Neutrophil (primary cell): ENCODE results near the gene TBC1D23.

Experiments
- H3K27ac ChIP-seq: fragments of 200-600 bp; sonication (generic); 2 replicates; pipeline ENCODE4 v1.5.1; 2016; ENCODE audit warnings: mild to moderate bottlenecking, moderate library complexity
- H3K27me3 ChIP-seq: fragments of 200-600 bp; sonication (generic); 2 replicates; pipeline ENCODE4 v1.6.0; 2016; ENCODE audit warnings: mild to moderate bottlenecking
- H3K36me3 ChIP-seq: fragments of 200-600 bp; sonication (generic); 2 replicates; pipeline ENCODE4 v1.5.1; 2017
- H3K4me1 ChIP-seq, 2 experiments: fragments of 200-600 bp in 1 of 2; sonication (generic) in 1 of 2; 1 replicate in 1 of 2; 2 replicates in 1 of 2; pipeline versions ENCODE4 v1.5.1 to v1.6.1; 2013 to 2016; ENCODE audit warnings: low read depth in 1 of 2, low read length in 1 of 2, mild to moderate bottlenecking in 1 of 2, moderate library complexity in 1 of 2; ENCODE audit not compliant: control insufficient read depth in 1 of 2, insufficient read depth in 1 of 2
- H3K4me3 ChIP-seq, 2 experiments: fragments of 200-600 bp in 1 of 2; sonication (generic) in 1 of 2; 1 replicate in 1 of 2; 2 replicates in 1 of 2; pipeline ENCODE4 v1.5.1; 2013 to 2016; ENCODE audit warnings: low read depth in 1 of 2, low read length in 1 of 2, mild to moderate bottlenecking in 1 of 2, moderate library complexity in 1 of 2
- H3K9me3 ChIP-seq: fragments of 200-600 bp; sonication (generic); 2 replicates; pipeline ENCODE4 v1.5.1; 2016
- TF ChIP-seq, protein P1 (sequence below): fragments of 200-600 bp; sonication (generic); IDR thresholded peaks from 2 replicates; pipeline ENCODE4 v1.5.1; 2016; ENCODE audit warnings: antibody characterized with exemption

The TBC1D23 gene

DNA sequence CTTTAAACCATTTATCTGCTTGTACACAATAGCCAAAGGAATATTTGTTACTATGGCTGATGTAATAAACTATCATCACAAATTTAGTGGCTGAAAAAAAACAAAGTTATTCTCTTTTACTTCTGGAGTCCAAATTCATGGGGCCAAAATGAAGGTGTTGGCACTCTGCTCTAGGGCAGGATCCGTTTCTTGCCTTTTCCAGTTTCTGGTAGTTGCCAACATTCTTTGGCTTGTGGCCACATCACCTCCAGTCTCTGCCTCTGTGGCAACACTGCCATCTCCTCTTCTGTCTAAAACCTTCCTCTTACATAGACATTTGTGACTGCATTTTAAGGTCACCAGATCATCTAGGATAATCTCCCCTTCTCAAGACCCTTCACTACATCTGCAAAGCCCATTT, 101.1 kb downstream of the TBC1D23 start:
- peaks cover 96% of the 10 kb centered on the region for H3K36me3 ChIP-seq
- no peak overlapping the region for H3K4me3 ChIP-seq
- no peaks in the 10 kb centered on the region for H3K27me3 ChIP-seq
- no peak overlapping the region for H3K27ac ChIP-seq
- no peaks in the 10 kb centered on the region for H3K9me3 ChIP-seq
- TF ChIP-seq, protein P1, sequence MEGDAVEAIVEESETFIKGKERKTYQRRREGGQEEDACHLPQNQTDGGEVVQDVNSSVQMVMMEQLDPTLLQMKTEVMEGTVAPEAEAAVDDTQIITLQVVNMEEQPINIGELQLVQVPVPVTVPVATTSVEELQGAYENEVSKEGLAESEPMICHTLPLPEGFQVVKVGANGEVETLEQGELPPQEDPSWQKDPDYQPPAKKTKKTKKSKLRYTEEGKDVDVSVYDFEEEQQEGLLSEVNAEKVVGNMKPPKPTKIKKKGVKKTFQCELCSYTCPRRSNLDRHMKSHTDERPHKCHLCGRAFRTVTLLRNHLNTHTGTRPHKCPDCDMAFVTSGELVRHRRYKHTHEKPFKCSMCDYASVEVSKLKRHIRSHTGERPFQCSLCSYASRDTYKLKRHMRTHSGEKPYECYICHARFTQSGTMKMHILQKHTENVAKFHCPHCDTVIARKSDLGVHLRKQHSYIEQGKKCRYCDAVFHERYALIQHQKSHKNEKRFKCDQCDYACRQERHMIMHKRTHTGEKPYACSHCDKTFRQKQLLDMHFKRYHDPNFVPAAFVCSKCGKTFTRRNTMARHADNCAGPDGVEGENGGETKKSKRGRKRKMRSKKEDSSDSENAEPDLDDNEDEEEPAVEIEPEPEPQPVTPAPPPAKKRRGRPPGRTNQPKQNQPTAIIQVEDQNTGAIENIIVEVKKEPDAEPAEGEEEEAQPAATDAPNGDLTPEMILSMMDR, result no peak
- H3K4me1 ChIP-seq, result no peaks in the 10 kb centered on the region

DNA sequence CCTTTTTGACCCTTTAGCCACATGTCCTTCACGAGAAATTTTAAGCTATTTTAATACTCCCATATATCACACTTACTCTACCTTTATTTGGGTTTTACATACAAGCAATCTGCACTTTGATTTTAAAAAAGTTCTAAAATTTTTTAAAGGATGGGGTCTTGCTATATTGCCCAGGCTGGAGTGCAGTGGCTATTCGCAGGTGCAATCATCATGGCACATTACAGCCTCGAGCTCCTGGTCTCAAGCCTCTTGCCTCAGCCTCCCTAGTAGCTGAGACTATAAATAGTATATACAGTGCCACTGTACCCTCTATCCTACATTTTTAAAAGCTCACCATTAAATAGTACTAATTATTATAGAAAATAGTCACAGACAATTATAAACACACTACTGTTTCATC, 103.6 kb downstream of the TBC1D23 start:
- Histone ChIP-seq H3K27me3 (no peaks in the 10 kb centered on the region), H3K27ac (no peak overlapping the region), H3K4me1 (no peaks in the 10 kb centered on the region), H3K9me3 (no peaks in the 10 kb centered on the region), H3K36me3 (peaks cover 90% of the 10 kb centered on the region), H3K4me3 (no peak overlapping the region)
- TF ChIP-seq, protein P1, result no peak

DNA sequence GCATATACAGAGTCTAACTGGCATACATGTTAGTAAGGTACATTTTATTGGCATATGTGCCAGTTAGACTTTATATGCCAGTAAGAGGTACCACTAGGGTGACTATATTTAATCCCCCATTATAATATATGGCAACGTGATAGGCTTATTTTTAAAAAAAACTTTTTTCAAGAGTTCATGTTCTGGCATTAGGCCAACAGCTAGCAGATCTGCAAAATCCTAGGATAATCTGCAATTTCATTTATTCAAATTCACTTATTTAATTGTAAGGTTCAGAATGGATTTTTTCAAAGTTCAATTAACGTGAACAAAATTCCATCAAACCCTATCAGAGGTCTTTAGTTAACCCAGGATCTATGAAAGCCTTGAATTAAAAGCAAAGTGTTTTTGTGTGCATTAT, 105.6 kb downstream of the TBC1D23 start:
- Histone ChIP-seq H3K36me3 (peaks cover 79% of the 10 kb centered on the region), H3K4me3 (no peak overlapping the region), H3K4me1 (no peaks in the 10 kb centered on the region), H3K27ac (no peak overlapping the region), H3K9me3 (no peaks in the 10 kb centered on the region), H3K27me3 (no peaks in the 10 kb centered on the region)
- TF ChIP-seq, protein P1, result no peak

DNA sequence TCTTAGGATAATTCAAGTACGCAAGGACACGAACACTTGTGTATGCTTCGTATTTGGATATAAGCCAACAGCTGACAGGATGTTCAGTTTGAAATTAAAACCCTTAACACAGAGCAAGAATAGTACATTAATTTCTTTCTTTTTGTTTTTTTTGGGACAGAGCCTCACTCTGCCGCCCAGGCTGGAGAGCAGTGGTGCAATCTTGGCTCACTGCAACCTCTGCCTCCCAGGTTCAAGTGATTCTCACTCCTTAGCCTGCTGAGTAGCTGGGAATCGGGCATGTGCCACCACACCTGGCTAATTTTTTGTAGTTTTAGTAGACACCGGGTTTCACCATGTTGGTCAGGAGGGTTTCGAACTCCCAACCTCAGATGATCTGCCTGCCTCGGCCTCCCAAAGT, 107.6 kb downstream of the TBC1D23 start:
- no peaks in the 10 kb centered on the region for H3K9me3 ChIP-seq
- H3K27ac ChIP-seq, result no peak overlapping the region
- H3K4me1 ChIP-seq, result no peaks in the 10 kb centered on the region
- H3K4me3 ChIP-seq, result no peak overlapping the region
- peaks cover 74% of the 10 kb centered on the region for H3K36me3 ChIP-seq
- no peaks in the 10 kb centered on the region for H3K27me3 ChIP-seq
- TF ChIP-seq, protein P1, result no peak

DNA sequence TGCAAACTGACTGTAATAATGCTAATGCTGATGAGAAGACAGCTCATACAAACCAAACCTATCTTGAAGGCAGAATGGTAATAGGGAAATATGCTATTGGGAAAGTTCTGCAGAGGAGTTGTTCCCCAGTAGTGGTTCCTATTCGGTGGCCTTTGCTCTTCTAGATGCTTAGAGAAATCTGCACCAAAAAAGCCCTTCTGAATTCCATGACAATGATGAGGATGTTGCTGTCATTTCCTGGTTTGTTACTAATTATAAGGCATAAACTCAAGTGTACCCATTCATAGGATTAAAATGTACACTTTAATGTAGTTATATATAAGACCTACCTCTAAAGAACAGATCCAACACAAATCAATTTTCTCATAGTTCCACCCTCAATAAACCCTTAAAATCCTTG, 110.0 kb downstream of the TBC1D23 start:
- no peak overlapping the region for H3K27ac ChIP-seq
- H3K4me1 ChIP-seq, result no peaks in the 10 kb centered on the region
- TF ChIP-seq, protein P1, result no peak
- H3K27me3 ChIP-seq, result no peaks in the 10 kb centered on the region
- no peak overlapping the region for H3K4me3 ChIP-seq
- H3K36me3 ChIP-seq, result peaks cover 52% of the 10 kb centered on the region
- H3K9me3 ChIP-seq, result no peaks in the 10 kb centered on the region

DNA sequence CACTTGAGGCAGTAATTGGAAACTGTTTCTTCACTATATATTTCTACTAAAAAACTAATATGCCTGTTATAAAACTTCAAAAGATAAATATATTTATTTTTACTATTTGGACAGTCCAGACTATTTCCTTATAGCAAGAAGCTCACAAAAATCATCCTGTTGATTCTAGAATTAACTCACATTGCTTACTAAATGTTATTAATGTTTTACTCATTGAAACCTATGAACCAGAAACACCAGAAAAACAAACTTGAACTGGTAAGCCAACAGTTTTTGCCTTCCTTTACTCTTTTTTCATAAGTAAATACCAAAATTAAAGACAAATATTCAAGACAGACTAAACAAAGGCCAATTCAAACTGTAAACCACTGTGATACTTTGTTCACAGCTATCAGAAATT, 113.7 kb downstream of the TBC1D23 start:
- H3K9me3 ChIP-seq, result no peaks in the 10 kb centered on the region
- H3K4me3 ChIP-seq, result no peak overlapping the region
- H3K36me3 ChIP-seq, result peaks cover 43% of the 10 kb centered on the region
- H3K27ac ChIP-seq, result no peak overlapping the region
- TF ChIP-seq, protein P1, result no peak
- no peaks in the 10 kb centered on the region for H3K4me1 ChIP-seq
- H3K27me3 ChIP-seq, result no peaks in the 10 kb centered on the region
